GM10847 (cell line): ENCODE results near the gene KAZN.

Source experiments
- POLR2A ChIP-seq: IDR thresholded peaks from 2 replicates; pipeline ENCODE4 v1.6.1; 2011; ENCODE audit not compliant: insufficient read length; ENCODE audit errors: extremely low read depth

Gene KAZN

GRCh38 chr1:14602136-14602535, 3.7 kb downstream of the KAZN start:
- TF ChIP-seq POLR2A = no peak

GRCh38 chr1:14603645-14604044, 5.2 kb downstream of the KAZN start:
- no peak for TF ChIP-seq POLR2A

GRCh38 chr1:14604414-14604813, 5.9 kb downstream of the KAZN start:
- TF ChIP-seq POLR2A = no peak

- TF ChIP-seq POLR2A = no peak
Measured at GRCh38 chr1:14605945-14606344, 7.5 kb downstream of the KAZN start.

GRCh38 chr1:14606632-14607031, 8.1 kb downstream of the KAZN start:
- TF ChIP-seq POLR2A = no peak

GRCh38 chr1:14607295-14607694, 8.8 kb downstream of the KAZN start:
- no peak for TF ChIP-seq POLR2A

- no peak for TF ChIP-seq POLR2A
Measured at GRCh38 chr1:14608308-14608707, 9.8 kb downstream of the KAZN start.

GRCh38 chr1:14610761-14611160, 12.3 kb downstream of the KAZN start:
- TF ChIP-seq POLR2A = no peak

- TF ChIP-seq POLR2A = no peak
Measured at GRCh38 chr1:14611792-14612191, 13.3 kb downstream of the KAZN start.

GRCh38 chr1:14612256-14612655, 13.8 kb downstream of the KAZN start:
- TF ChIP-seq POLR2A = no peak

GRCh38 chr1:14613926-14614325, 15.4 kb downstream of the KAZN start:
- no peak for TF ChIP-seq POLR2A

GRCh38 chr1:14614341-14614740, 15.9 kb downstream of the KAZN start:
- TF ChIP-seq POLR2A = no peak

GRCh38 chr1:14615549-14616218, 17.2 kb downstream of the KAZN start:
- TF ChIP-seq POLR2A = no peak

GRCh38 chr1:14616632-14617396, 18.3 kb downstream of the KAZN start:
- no peak for TF ChIP-seq POLR2A

GRCh38 chr1:14617791-14618190, 19.3 kb downstream of the KAZN start:
- no peak for TF ChIP-seq POLR2A

- no peak for TF ChIP-seq POLR2A
Measured at GRCh38 chr1:14620941-14621340, 22.5 kb downstream of the KAZN start.

- no peak for TF ChIP-seq POLR2A
Measured at GRCh38 chr1:14623090-14623489, 24.6 kb downstream of the KAZN start.
